ENCODE results near the gene CCDC47.

CCDC47 gene

DNA sequence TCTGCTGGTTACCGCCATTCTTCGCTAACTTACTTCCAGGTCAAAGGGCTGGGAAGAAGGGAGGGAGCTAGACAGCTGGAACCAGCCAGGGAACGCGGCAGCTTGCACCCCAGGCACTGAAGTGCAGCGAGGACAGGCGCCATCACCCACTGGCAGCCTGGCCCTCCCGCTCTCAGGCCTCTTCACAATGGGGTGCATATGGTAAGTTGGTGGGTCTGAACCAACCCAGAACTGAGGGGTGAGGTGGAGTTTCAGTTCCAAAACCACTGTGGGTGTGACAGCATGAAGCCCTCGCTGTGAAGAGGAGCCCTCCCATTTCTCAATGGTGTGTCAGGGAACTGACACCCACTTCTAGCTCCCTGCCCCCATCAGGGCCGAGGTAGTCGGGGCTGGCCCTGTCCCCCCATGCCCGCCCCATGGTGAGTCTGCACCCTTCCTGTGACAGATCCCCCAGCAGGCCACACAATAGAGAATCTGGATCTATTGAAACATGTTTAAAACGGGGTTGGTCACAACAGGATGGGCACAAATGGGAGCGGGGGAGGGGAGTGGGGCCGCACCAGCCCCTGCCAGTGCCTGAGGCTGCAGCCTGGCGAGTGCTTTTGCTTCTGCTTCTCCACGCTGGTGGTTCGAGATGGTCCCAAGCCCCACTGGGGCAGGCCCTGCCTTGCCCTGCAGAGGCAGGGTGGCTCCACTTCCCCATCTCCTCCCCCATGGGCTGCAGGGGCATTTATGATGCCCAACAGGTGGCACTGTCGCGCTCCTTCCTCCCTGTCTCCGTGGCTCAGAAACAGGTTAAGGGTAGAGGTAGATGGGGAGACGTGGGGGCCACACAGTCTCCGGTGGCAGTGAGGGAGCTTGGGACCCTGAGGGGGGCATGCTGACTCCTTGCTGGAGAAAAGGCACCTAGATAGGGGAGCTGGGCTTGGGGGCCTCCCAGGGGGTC is 75.8 kb downstream of the CCDC47 start:
- DNase-seq: peak; percentile 87

DNA sequence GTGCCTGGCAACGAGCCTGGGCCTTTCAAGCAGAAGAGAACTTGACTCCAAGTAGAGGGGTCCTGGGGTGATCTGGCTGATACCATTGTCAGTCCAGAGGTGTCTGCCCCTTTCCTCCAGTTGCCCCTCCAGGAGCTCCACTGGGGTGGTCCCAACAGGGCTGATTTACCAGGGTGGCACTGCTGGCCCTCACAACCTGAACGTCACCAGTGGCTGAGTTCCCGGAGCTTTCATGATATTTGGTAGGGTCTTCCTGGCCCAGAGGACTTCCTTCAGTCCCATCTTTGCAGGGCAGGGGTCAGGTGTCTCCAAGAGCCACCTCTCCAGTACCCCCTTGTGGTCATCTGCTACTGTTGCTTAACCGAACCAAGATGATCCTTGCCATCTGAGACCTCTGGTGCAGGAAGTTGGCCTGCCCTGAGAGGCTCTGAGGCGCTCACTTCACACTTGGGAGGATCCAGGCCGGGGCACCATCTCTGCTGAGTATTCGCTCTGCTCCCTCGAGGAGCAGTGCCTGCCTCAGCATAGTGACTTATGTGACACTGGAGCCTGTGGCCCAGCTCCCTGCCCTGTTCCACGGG is 76.9 kb downstream of the CCDC47 start:
- DNase-seq: peak; percentile 52

DNA sequence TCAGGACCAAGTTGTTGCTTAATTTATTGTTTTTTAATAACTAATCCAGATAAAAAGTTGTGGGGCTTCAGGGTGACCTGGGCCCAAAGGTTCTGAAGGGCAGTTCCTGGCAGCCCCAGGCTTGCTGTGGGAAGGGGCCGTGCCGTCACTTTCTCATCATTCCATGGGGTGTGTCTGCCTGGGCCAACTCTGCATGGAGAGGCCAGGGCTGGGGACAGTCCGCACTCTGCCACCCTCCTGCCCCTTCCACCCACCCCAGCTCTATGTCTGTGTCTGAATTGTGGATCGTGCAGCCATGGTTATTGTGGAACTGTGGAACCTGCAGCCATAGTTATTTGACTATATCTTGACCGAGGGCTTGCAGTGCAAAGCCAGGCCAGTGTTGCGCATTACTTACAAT is 77.5 kb downstream of the CCDC47 start:
- no peak for DNase-seq

All from stimulated activated CD8-positive, alpha-beta memory T cell treated with anti-CD3 and anti-CD28 coated beads, Interleukin-4, amount 100 ng/mL, for 48 hours (primary cell).